Stimulated activated CD4-positive, alpha-beta T cell treated with anti-CD3 and anti-CD28 coated beads, Interleukin-15, amount 100 ng/mL, for 48 hours (primary cell): ENCODE results near the gene ZNF385C.

Experiments used
- DNase-seq, 2 donors: peaks; one replicate each; pipeline ENCODE4 v3.0.0-alpha.2; 2020; ENCODE audit warnings: low read depth in 2 of 2

The ZNF385C gene

DNA sequence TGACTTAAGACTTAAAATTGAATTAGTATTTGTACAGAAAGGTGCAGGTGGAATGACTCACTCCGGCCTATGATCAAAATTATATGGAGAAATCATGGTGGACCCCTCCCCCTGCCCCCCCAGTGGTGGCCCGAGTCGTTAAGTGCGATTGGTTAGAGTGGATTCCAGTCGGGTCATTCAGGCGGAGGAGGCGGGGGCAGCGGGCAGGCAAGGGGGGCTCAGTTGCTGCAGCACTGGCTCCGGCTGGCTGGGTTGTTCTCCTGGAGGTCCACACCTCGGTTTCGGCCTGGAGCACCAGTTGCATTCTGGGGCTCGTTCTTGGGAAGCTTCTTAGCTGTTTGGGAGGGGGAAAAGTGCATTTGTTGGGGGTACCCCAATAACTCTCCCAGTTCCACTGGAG, 27.3 kb upstream of the ZNF385C start:
- DNase-seq, result no peak

- DNase-seq, result no peak
These were observed 26.0 kb upstream of the ZNF385C start for GRCh38 chr17:42124256-42124655.

GRCh38 chr17:42122371-42123303, 24.4 kb upstream of the ZNF385C start, which contains the start of gene HSPB9:
TSS of gene HSPB9 (plus strand) at chr17:42122804. CDS start at chr17:42122851, 47 bp downstream.
- no peak for DNase-seq

DNA sequence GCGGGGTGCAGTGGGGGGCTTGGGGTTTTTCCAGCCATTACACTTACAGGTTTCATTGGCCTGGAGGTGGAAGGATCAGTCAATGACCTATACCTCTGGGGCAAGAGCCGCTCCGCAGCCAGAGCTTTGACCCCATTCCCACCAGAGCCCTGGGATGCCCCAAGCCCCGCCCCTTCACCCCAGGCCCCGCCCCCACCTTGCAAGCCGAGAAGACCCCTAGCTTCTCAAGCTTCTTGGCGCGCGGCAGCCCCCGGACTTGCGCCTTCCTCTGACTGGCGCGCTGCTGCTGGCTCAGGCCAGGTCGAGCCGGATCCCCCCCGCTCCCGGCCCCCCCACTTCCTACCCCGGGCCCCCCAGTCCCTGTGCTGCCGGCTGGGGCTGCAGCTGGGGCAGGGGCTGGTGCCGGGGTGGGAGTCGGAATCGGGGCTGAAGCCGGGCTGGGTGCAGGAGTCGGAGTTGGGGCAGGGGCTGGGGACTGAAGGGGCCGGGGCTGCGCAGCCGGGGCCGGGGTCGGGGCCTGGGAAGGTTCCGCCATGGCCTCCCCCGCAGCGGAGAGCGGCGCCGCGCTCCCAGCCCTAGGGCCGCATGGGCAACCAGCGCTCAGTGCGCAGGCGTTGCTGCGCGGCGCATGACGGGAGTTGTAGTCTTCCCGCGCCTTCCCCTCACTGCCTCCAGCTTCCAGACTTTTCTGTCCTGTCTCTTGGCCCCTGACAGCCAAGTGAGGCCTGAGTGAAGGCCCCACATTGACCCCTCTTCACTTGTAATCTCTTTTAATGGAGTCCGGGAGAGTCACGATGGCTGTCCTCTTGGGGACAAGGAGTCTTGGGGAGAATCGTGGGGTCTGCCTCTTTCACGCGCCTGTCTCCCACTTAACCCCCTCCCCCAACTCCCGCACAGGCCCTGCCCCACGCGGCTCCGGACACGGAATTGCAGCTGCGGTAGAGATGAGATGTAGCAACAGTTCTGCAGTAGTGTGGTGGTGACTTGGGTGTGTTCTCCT, 22.8 kb upstream of the ZNF385C start, which contains the start of gene KAT2A:
Gene KAT2A, minus strand, starts transcription at position 598 of the 1,000 bp plus-strand sequence. Its CDS starts 63 bp downstream, at position 535.
- peak; percentile 54 to 73 for DNase-seq

- no peak for DNase-seq
These were observed 22.0 kb upstream of the ZNF385C start for GRCh38 chr17:42120161-42120769.

DNA sequence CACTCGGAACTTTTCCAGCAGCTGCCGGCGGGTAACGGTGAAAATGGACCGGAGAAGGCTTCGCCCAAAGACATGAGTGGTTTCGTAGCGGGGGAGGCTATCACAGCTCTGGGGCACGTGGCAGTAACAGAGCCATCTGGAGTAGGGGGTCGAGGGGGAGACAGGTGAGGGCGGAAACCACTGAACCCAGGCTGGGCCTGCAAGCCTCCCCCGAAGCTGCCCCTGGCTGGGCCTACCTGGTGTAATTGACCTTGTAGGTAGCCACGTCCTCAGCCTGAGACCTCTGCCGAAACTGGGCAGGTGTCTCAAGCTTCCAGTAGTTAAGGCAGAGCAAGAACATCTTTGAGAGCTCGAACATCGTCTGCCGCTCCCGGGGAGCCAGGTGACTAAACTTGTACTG, 21.0 kb upstream of the ZNF385C start:
- no peak for DNase-seq

DNA sequence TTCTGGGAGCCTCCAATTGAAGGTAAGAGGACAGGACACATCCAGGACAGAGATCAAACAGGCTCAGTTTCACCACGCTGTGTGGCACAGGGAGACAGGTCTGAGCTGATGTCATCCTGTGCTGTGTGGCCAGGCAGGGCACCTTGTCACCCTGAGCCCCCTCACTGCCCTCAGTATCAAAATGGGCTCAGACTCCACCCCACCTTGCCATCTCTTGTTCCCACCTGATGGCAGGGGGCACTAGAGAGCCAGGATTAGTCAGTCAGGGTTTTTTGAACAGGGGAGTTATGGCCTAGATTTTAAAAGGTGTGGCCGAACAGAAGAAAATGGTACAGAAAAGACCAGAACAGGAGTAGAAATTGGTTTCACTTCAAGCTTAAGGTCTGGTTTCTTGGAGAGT, 20.3 kb upstream of the ZNF385C start:
- no peak for DNase-seq

DNA sequence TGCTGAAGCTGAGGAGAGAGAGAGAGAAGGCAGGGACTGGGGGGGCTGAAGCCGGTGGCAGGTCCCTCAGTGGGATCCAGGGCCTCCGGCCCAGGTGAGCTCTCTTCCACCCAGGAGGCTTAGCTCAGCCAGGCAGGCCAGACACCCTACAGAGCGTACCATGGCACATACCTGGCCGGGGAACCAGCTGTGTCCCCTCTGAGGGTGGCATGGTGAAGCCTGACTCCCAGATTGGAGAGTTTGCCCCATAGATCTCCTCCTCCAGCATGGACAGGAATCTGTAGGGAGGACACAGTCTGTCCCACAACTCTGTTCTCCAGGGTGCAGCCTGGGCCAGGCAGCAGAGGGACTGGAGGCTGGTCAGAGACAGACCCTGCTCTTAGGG, 19.8 kb upstream of the ZNF385C start:
- no peak for DNase-seq

- DNase-seq, result no peak
These were observed 19.3 kb upstream of the ZNF385C start for GRCh38 chr17:42117397-42118125.

DNA sequence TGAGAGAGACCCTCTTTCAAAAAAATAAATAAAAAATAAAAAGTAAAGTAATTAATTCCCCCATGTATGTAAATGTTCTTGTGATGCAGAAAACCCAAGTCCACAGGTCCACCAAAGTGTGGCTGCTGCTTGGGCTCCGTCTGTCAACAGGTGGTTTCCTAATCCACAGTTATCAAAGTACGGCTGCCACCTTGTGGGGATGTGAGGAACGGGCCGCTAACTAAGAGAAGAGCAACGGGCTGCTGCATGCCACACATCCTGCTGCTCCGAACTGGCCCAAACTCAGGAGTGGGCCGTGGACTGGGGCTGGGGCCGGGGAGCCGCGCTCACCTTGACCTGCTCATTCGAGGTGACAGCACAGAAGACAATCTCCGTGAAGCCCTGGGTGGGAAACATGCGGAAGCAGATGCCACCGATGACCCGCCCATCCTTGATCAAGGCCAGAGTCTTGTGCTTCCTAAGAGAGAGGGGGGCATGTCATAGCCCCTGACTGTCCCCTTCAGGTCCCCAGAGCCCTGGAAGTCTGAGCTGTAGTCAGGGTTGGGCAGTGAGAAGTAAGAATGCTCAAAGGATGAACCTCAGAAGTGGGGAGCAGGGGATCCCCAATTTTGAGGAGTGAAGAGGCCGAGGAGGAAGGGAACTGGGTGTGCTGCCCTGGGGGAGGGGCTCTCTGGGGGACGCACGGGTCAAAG, 18.6 kb upstream of the ZNF385C start:
- peak; percentile 56 to 78 for DNase-seq

DNA sequence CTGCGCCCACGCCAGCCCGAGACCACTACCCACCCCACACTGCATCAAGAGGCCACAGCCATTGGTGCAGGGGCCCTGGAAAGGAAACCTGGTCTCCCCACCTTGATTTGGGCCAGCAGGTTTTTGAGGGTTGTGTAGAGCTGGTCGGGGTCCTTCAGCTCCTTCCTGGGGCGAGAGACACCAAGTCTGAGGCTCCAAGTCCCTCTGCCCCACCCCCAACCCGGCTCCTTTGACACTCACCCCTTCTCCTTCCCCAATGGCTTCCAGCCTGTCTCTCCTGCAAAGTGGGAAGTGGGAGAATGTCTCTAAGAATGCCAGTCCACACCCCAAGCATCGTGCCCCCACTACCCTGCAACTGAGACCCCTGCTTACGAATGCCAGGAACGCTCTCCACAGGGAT, 15.8 kb upstream of the ZNF385C start:
- DNase-seq, result no peak

GRCh38 chr17:42113293-42114069, 15.2 kb upstream of the ZNF385C start:
- no peak for DNase-seq

- peak; percentile 64 to 72 for DNase-seq
These were observed 14.4 kb upstream of the ZNF385C start, which contains the start of gene DHX58 for GRCh38 chr17:42112552-42113176. TSS of gene DHX58 (minus strand) at chr17:42112714. CDS start at chr17:42111892, 822 bp downstream.

GRCh38 chr17:42111871-42112551, 13.7 kb upstream of the ZNF385C start:
- no peak for DNase-seq

GRCh38 chr17:42111265-42111636, 13.0 kb upstream of the ZNF385C start:
- DNase-seq, result no peak

DNA sequence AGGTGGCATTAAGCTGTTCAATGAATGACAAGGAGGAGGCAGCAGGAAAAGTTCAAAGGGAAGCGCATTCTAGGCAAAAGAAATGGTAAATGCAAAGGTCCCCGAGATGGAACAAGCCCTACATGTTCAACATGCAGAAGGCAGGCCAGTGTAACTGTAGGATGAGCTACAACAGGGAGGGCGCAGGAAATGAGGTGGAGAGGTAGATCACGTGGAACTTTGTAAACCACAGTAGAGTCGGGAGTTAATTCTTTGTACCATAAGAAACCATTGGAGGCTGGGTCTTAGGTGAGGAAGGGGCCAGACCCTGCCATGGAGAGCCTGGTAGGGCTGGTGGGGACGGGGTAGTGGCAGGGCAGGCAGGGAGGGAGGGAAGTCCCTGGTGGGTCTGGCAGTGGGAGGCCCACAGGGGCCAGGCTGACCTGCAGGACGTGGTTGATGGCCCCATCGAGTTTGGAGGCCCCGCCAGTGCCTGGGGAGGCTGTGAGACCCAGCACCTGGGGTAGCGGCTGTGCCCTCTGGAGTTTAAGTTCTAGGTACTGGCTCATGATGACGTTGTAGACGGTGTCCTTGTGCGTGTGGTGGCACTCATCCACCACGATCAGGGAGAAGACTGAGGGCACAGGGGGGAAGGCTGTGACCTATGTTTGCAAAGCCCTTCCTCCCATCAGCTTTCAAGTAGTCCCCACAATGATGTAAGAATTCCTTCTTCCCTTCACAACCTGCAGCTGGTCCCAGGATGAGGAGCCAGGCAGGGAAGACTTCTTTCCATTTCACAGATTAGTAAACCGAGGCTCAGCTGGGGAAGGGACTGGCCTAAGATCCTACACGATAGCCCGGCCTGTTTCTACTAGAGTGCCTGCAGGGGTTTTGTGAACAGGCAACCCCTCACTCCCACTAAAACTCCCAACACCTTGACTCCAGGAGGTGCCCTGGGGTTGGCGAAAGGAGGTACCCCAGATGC, 12.3 kb upstream of the ZNF385C start:
- DNase-seq, result no peak

- no peak for DNase-seq
These were observed 10.8 kb upstream of the ZNF385C start for GRCh38 chr17:42109086-42109485.
